ENCODE results near the gene CCDC197. TPM values are rescaled to one million over a fixed set of nuclear protein-coding genes. Genes with fewer than 3 reads are reported as not detected.

The CCDC197 gene
- total and polyA plus RNA-seq, 4 donors = not detected

DNA sequence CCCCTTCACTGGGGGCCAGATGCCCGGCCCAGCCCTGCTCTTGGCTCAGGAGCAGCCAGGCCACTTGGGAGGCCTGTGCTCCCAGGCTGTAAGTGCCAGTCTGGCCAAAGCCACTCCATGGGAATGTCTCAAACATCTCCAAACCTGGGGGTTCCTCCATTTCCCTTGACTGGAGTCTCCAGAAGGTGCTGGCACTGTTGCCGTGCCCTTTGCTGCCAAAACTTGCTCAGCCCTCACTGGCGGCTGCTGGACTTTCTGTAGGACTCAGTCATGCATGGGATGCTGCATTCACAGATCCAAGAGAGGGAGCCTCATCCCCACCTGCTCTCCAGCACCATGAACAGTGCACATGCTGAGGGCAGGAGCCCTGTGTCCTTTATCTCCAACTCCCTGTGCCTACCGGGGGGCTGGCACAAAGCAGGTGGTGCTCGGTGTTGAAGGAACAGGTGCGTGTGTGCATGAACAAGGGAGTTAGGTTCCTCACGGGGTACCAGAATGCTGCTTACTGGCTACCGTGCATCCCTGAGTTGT, 19.4 kb downstream of the CCDC197 start:
- H3K4me1 ChIP-seq (ENCODE audit: control insufficient read depth in 4 of 4, insufficient read depth in 4 of 4, low read length in 3 of 4) = no peaks in the 10 kb centered on the region
- WGBS = 85% methylated on average over 8 of the region's 8 CpGs
- no peaks in the 10 kb centered on the region for H3K9me3 ChIP-seq (ENCODE audit: control insufficient read depth in 4 of 4, low read length in 3 of 4)
- H3K9ac ChIP-seq (ENCODE audit: low read depth in 1 of 2, low read length in 2 of 2) = no peak overlapping the region
- no peak for DNase-seq (ENCODE audit: low spot score)
- H3K4me3 ChIP-seq (ENCODE audit: low read depth in 1 of 3, low read length in 3 of 3) = no peak overlapping the region
- no peaks in the 10 kb centered on the region for H3K36me3 ChIP-seq (ENCODE audit: control insufficient read depth in 4 of 4, insufficient read depth in 3 of 4, low read depth in 1 of 4, low read length in 3 of 4)
- no peak overlapping the region for H3K27ac ChIP-seq (ENCODE audit: low read depth in 1 of 2, low read length in 2 of 2)
- H3K27me3 ChIP-seq (ENCODE audit: control insufficient read depth in 4 of 4, insufficient read depth in 4 of 4, low read length in 3 of 4) = no peaks in the 10 kb centered on the region
- no peak for TF ChIP-seq JUND (IDR thresholded peaks at IDR 0.05)
- TF ChIP-seq ZBTB33 (IDR thresholded peaks at IDR 0.05) = no peak
- no peak for TF ChIP-seq FOXA2 (IDR thresholded peaks at IDR 0.05)
- no peak for TF ChIP-seq TAF1 (conservative IDR thresholded peaks at IDR 0.05)
- TF ChIP-seq REST (IDR thresholded peaks at IDR 0.05) = no peak
- TF ChIP-seq, protein P1, sequence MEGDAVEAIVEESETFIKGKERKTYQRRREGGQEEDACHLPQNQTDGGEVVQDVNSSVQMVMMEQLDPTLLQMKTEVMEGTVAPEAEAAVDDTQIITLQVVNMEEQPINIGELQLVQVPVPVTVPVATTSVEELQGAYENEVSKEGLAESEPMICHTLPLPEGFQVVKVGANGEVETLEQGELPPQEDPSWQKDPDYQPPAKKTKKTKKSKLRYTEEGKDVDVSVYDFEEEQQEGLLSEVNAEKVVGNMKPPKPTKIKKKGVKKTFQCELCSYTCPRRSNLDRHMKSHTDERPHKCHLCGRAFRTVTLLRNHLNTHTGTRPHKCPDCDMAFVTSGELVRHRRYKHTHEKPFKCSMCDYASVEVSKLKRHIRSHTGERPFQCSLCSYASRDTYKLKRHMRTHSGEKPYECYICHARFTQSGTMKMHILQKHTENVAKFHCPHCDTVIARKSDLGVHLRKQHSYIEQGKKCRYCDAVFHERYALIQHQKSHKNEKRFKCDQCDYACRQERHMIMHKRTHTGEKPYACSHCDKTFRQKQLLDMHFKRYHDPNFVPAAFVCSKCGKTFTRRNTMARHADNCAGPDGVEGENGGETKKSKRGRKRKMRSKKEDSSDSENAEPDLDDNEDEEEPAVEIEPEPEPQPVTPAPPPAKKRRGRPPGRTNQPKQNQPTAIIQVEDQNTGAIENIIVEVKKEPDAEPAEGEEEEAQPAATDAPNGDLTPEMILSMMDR (IDR thresholded peaks at IDR 0.05; ENCODE audit: low read depth, low read length, missing input control) = no peak
- TF ChIP-seq RXRA (IDR thresholded peaks at IDR 0.05) = no peak
- TF ChIP-seq RAD21 (IDR thresholded peaks at IDR 0.05) = no peak
- TF ChIP-seq NR2F2 (IDR thresholded peaks at IDR 0.05) = no peak

DNA sequence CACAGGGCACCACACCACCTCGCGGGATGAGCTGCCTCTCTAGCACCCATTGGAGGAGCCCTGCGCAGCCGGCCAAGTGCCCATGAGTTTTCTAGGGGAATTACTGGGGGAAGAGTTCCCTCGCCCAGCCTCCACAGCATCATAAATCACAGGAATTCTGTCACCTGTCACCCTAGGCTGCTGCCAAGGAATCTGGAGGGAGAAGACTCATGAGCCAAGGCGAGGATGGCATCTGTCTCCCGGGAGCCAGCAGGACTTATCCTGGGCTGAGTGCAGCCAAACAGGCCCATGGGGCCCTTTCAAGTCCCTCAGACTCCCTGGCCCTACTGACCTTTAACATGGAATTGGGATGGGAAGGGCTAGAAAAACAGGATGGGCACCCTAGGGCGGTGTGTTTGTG, 21.2 kb downstream of the CCDC197 start:
- WGBS = 80% methylated on average over 8 of the region's 8 CpGs
- no peak for DNase-seq (ENCODE audit: low spot score)
- Histone ChIP-seq H3K4me1 (ENCODE audit: control insufficient read depth in 4 of 4, insufficient read depth in 4 of 4, low read length in 3 of 4) (no peaks in the 10 kb centered on the region), H3K9me3 (ENCODE audit: control insufficient read depth in 4 of 4, low read length in 3 of 4) (no peaks in the 10 kb centered on the region), H3K36me3 (ENCODE audit: control insufficient read depth in 4 of 4, insufficient read depth in 3 of 4, low read depth in 1 of 4, low read length in 3 of 4) (no peaks in the 10 kb centered on the region), H3K9ac (ENCODE audit: low read depth in 1 of 2, low read length in 2 of 2) (no peak overlapping the region), H3K27ac (ENCODE audit: low read depth in 1 of 2, low read length in 2 of 2) (no peak overlapping the region), H3K4me3 (ENCODE audit: low read depth in 1 of 3, low read length in 3 of 3) (no peak overlapping the region), H3K27me3 (ENCODE audit: control insufficient read depth in 4 of 4, insufficient read depth in 4 of 4, low read length in 3 of 4) (no peaks in the 10 kb centered on the region)
- TF ChIP-seq SP1 (IDR thresholded peaks at IDR 0.05) = no peak

DNA sequence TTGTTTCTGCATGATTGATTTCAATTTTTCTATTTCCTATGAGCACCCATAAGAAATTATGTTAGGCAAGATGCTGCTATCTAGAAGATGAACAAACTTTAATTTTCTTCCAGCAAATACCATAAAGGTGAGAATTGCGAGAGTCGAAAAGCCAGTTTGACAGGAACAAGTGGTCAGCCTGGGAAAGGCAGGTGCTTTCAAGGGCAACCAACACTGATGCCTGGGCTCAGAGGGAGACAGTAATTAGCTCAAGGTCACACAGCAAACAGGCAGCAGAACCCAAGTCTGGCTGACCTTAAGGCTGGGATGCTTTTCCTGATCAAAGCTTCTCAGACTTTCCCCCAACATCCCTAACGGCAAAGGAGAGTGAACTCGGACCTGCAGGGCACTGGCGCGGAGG, 22.2 kb downstream of the CCDC197 start:
- Histone ChIP-seq H3K4me1 (ENCODE audit: control insufficient read depth in 4 of 4, insufficient read depth in 4 of 4, low read length in 3 of 4) (no peaks in the 10 kb centered on the region), H3K27ac (ENCODE audit: low read depth in 1 of 2, low read length in 2 of 2) (no peak overlapping the region), H3K36me3 (ENCODE audit: control insufficient read depth in 4 of 4, insufficient read depth in 3 of 4, low read depth in 1 of 4, low read length in 3 of 4) (no peaks in the 10 kb centered on the region), H3K9me3 (ENCODE audit: control insufficient read depth in 4 of 4, low read length in 3 of 4) (no peaks in the 10 kb centered on the region), H3K4me3 (ENCODE audit: low read depth in 1 of 3, low read length in 3 of 3) (no peak overlapping the region), H3K9ac (ENCODE audit: low read depth in 1 of 2, low read length in 2 of 2) (no peak overlapping the region), H3K27me3 (ENCODE audit: control insufficient read depth in 4 of 4, insufficient read depth in 4 of 4, low read length in 3 of 4) (no peaks in the 10 kb centered on the region)
- 82% methylated on average over 6 of the region's 6 CpGs for WGBS
- no peak for DNase-seq (ENCODE audit: low spot score)
- TF ChIP-seq REST (IDR thresholded peaks at IDR 0.05) (no peak), FOXA1 (IDR thresholded peaks at IDR 0.05) (no peak), HNF4G (IDR thresholded peaks at IDR 0.05) (no peak), FOXA2 (IDR thresholded peaks at IDR 0.05) (no peak), TAF1 (conservative IDR thresholded peaks at IDR 0.05) (no peak), YY1 (IDR thresholded peaks at IDR 0.05) (no peak), HNF4A (conservative IDR thresholded peaks at IDR 0.05) (no peak)
- TF ChIP-seq, protein P1 (IDR thresholded peaks at IDR 0.05; ENCODE audit: low read depth, low read length, missing input control) = no peak
- TF ChIP-seq, protein P2, sequence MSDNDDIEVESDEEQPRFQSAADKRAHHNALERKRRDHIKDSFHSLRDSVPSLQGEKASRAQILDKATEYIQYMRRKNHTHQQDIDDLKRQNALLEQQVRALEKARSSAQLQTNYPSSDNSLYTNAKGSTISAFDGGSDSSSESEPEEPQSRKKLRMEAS (IDR thresholded peaks at IDR 0.05) = no peak
